GM23338 (cell line): Measurements from ENCODE around the gene INTS14. TPM values are rescaled to one million over a fixed set of nuclear protein-coding genes. Genes with fewer than 3 reads are reported as not detected.

Experiments used
- ATAC-seq: fragments of 200-7000 bp; cut with Tn5 transposase; 3 replicates; pipeline ENCODE4 v1.9.1; 2020
- DNase-seq: peaks from one replicate; pipeline ENCODE4 v3.0.0-alpha.2; 2015; ENCODE audit warnings: low spot score
- H2AFZ ChIP-seq: fragments of 200-600 bp; sonication (generic); 2 replicates; pipeline ENCODE4 v1.8.0; 2016; ENCODE audit warnings: antibody characterized with exemption, mild to moderate bottlenecking, moderate library complexity
- H3F3A ChIP-seq: fragments of 200-600 bp; sonication (generic); replicated peaks from 2 replicates; pipeline ENCODE4 v1.8.0; 2017; ENCODE audit warnings: antibody characterized with exemption, mixed run types, low read depth
- H3K27ac ChIP-seq: fragments of 200-600 bp; sonication (generic); 2 replicates; pipeline ENCODE4 v1.6.1; 2016; ENCODE audit warnings: low read depth
- H3K27me3 ChIP-seq: fragments of 200-600 bp; sonication (generic); 2 replicates; pipeline ENCODE4 v1.8.0; 2016; ENCODE audit warnings: mild to moderate bottlenecking, mixed run types, moderate library complexity; ENCODE audit not compliant: insufficient read depth
- H3K36me3 ChIP-seq: fragments of 200-600 bp; sonication (generic); 2 replicates; pipeline ENCODE4 v1.8.0; 2016; ENCODE audit warnings: mild to moderate bottlenecking; ENCODE audit not compliant: insufficient read depth
- H3K4me1 ChIP-seq: fragments of 200-600 bp; sonication (generic); 2 replicates; pipeline ENCODE4 v1.8.0; 2016; ENCODE audit warnings: mild to moderate bottlenecking, moderate library complexity; ENCODE audit not compliant: insufficient read depth
- H3K4me2 ChIP-seq: fragments of 200-600 bp; sonication (generic); 2 replicates; pipeline ENCODE4 v1.7.1; 2017; ENCODE audit warnings: mixed run types
- H3K4me3 ChIP-seq: fragments of 200-600 bp; sonication (generic); 2 replicates; pipeline ENCODE4 v1.6.1; 2016; ENCODE audit warnings: mixed run types
- H3K79me2 ChIP-seq: fragments of 200-600 bp; sonication (generic); replicated peaks from 2 replicates; pipeline ENCODE4 v1.8.0; 2017; ENCODE audit warnings: mild to moderate bottlenecking; ENCODE audit not compliant: insufficient read depth
- H3K9me2 ChIP-seq: fragments of 200-600 bp; sonication (generic); 2 replicates; pipeline ENCODE4 v1.8.0; 2017; ENCODE audit not compliant: insufficient read depth
- H4K20me1 ChIP-seq: fragments of 200-600 bp; sonication (generic); replicated peaks from 2 replicates; pipeline ENCODE4 v1.8.0; 2017; ENCODE audit warnings: mild to moderate bottlenecking; ENCODE audit not compliant: insufficient read depth
- H3K27ac Mint-ChIP-seq: 2 replicates; pipeline ENCODE4 v1.8.0; 2020; ENCODE audit warnings: inconsistent platforms, mild to moderate bottlenecking, moderate library complexity, mixed read lengths
- H3K27me3 Mint-ChIP-seq: 3 replicates; pipeline ENCODE4 v1.8.0; 2022; ENCODE audit warnings: low read depth, mild to moderate bottlenecking, moderate library complexity, mixed read lengths, inconsistent platforms; ENCODE audit not compliant: insufficient read depth, poor library complexity
- H3K36me3 Mint-ChIP-seq: 3 replicates; pipeline ENCODE4 v1.8.0; 2021; ENCODE audit warnings: low read depth, mild to moderate bottlenecking, inconsistent platforms, moderate library complexity, mixed read lengths
- H3K4me1 Mint-ChIP-seq: 3 replicates; pipeline ENCODE4 v1.8.0; 2020; ENCODE audit warnings: mild to moderate bottlenecking, inconsistent platforms, mixed read lengths
- H3K4me3 Mint-ChIP-seq: 3 replicates; pipeline ENCODE4 v1.8.0; 2021; ENCODE audit warnings: moderate library complexity, mild to moderate bottlenecking, inconsistent platforms, mixed read lengths
- H3K9me3 Mint-ChIP-seq: 3 replicates; pipeline ENCODE4 v1.8.0; 2020; ENCODE audit warnings: moderate library complexity, mild to moderate bottlenecking, inconsistent platforms, mixed read lengths
- CTCF ChIP-seq, 2 experiments: fragments of 200-600 bp in 1 of 2; sonication (generic) in 1 of 2; conservative IDR thresholded peaks; 2 replicates each; pipeline versions ENCODE4 v1.5.1 to v1.6.1; 2016 to 2017; ENCODE audit warnings: antibody characterized with exemption in 2 of 2, low read depth in 2 of 2, mild to moderate bottlenecking in 2 of 2, moderate library complexity in 1 of 2
- EZH2 ChIP-seq: fragments of 200-600 bp; sonication (generic); IDR thresholded peaks from one replicate; pipeline ENCODE4 v1.8.0; 2017; ENCODE audit warnings: antibody characterized with exemption, mild to moderate bottlenecking, low read depth; ENCODE audit not compliant: unreplicated experiment
- EZH2phosphoT487 ChIP-seq: fragments of 200-600 bp; sonication (generic); IDR thresholded peaks from one replicate; pipeline ENCODE4 v1.8.1; 2018; ENCODE audit warnings: antibody characterized with exemption; ENCODE audit not compliant: unreplicated experiment
- NANOG ChIP-seq: IDR thresholded peaks from 2 replicates; pipeline ENCODE4 v1.6.1; 2016; ENCODE audit warnings: antibody characterized with exemption, borderline replicate concordance
- STAT1 ChIP-seq: IDR thresholded peaks from one replicate; pipeline ENCODE4 v1.6.1; 2016; ENCODE audit warnings: antibody characterized with exemption; ENCODE audit not compliant: unreplicated experiment
- ZNF114 ChIP-seq: fragments of 250-450 bp; sonication (Bioruptor Pico); IDR thresholded peaks from 2 replicates; pipeline ENCODE4 v1.5.0; 2020; ENCODE audit warnings: mild to moderate bottlenecking, moderate library complexity
- ZNF331 ChIP-seq: fragments of 250-450 bp; sonication (Bioruptor Pico); IDR thresholded peaks from 2 replicates; pipeline ENCODE4 v1.5.0; 2020; ENCODE audit warnings: low read depth, mild to moderate bottlenecking, moderate library complexity
- ZNF462 ChIP-seq: fragments of 250-450 bp; sonication (Bioruptor Pico); IDR thresholded peaks from 2 replicates; pipeline ENCODE4 v1.5.0; 2020; ENCODE audit warnings: mild to moderate bottlenecking, moderate library complexity
- polyA plus RNA-seq: library from polyadenylated mRNA; unstranded; fragments of >200 nt; fragmentation: Nextera tagmentation; extraction: Ambion mirVana; gene quantifications from 2 replicates; pipeline ENCODE4 v1.2.1, GENCODE V29; 2016
- total RNA-seq: library from RNA; depleted of rRNA; stranded (reverse); fragments of >200 nt; shearing (Covaris generic); gene quantifications from 2 replicates; pipeline ENCODE4 v1.2.3, GENCODE V29; 2014

The INTS14 gene
- total and polyA plus RNA-seq, 2 experiments from 2014 or later, result 15.2 to 37.7 TPM

- TF ChIP-seq ZNF462 (CRISPR knock-in tag) (no peak), CTCF (conservative IDR thresholded peaks at IDR 0.05; ENCODE audit: low read depth in 2 of 2) (no peak), ZNF331 (CRISPR knock-in tag) (no peak)
Observed at GRCh38 chr15:65558997-65559760, 51.8 kb downstream of the INTS14 start (continued).

- Mint-ChIP-seq H3K4me3 (no peak overlapping the region), H3K9me3 (no peaks in the 10 kb centered on the region), H3K27me3 (no peaks in the 10 kb centered on the region), H3K4me1 (no peaks in the 10 kb centered on the region), H3K27ac (no peak overlapping the region), H3K36me3 (peaks cover 95% of the 10 kb centered on the region)
- H3K4me3 ChIP-seq, result no peak overlapping the region
- H3F3A ChIP-seq, result peaks cover 4% of the 10 kb centered on the region; the same call in 1 of the 2 replicates
- ATAC-seq (no peak), DNase-seq (no peak)
- no peak overlapping the region for H2AFZ ChIP-seq
- H3K36me3 ChIP-seq, result peaks cover 45% of the 10 kb centered on the region
- no peaks in the 10 kb centered on the region for H3K4me1 ChIP-seq
- H3K4me2 ChIP-seq, result no peak overlapping the region
- H4K20me1 ChIP-seq, result peaks cover 22% of the 10 kb centered on the region
- no peaks in the 10 kb centered on the region for H3K27me3 ChIP-seq
- no peaks in the 10 kb centered on the region for H3K9me2 ChIP-seq
- no peak overlapping the region for H3K27ac ChIP-seq
- peaks cover 38% of the 10 kb centered on the region for H3K79me2 ChIP-seq
- TF ChIP-seq STAT1, result no peak
- no peak for TF ChIP-seq ZNF114
- TF ChIP-seq NANOG, result no peak
- no peak for TF ChIP-seq EZH2
- TF ChIP-seq EZH2phosphoT487, result no peak
Observed at GRCh38 chr15:65558336-65558735, 52.6 kb downstream of the INTS14 start.
